ENCODE measurements around the gene RAB11A. TPM values are rescaled to one million over a fixed set of nuclear protein-coding genes. Genes with fewer than 3 reads are reported as not detected.
A peak's percentile ranks its signal among the peaks of the same experiment; 100 is the strongest.
"Not testable (repeated sequence)": the region's sequence is repeated elsewhere in the genome, so short reads cannot be mapped to it uniquely, and the experiment has no call there.

The RAB11A gene
- total and polyA plus RNA-seq, 7 donors: 74.2 to 468 (median 112) TPM

GRCh38 chr15:65867244-65867643 lies 2.0 kb upstream of the RAB11A start:
- no peaks in the 10 kb centered on the region for H3K27me3 ChIP-seq
- intact Hi-C loops (cut with DNase I): no loop called here

GRCh38 chr15:65867933-65868332 lies 1.4 kb upstream of the RAB11A start:
- H3K4me3 ChIP-seq; H3K9me3 ChIP-seq; H3K36me3 ChIP-seq; DNase-seq; H3K27ac ChIP-seq; intact Hi-C loops (cut with DNase I); H3K27me3 ChIP-seq: not testable (repeated sequence)
- peaks cover 0 to 12% (median 5%) of the 10 kb centered on the region in 4 donors for H3K4me1 ChIP-seq
- 94 to 95% methylated on average over 6 of the region's 6 CpGs for WGBS, 2 donors

More at GRCh38 chr15:65867244-65867643, 2.0 kb upstream of the RAB11A start:
- H3K36me3 ChIP-seq: no peaks in the 10 kb centered on the region
- no peak for TF ChIP-seq POLR2AphosphoS5 (IDR thresholded peaks at IDR 0.05)
- no peak for TF ChIP-seq POLR2A (IDR thresholded peaks at IDR 0.05)
- no peak overlapping the region for H3K4me3 ChIP-seq
- no peak overlapping the region for H3K27ac ChIP-seq
- no peak for DNase-seq
- peaks cover 0 to 12% (median 5%) of the 10 kb centered on the region in 4 donors for H3K4me1 ChIP-seq
- H3K9me3 ChIP-seq: no peaks in the 10 kb centered on the region
- WGBS, 2 donors: 58 to 87% methylated on average over 3 of the region's 3 CpGs

- intact Hi-C loops (cut with DNase I): loop anchor here (1.0 kb wide), 1 partner anchor 76 kb away; the partner anchor contains the start of gene DENND4A
- peak overlapping the region; percentile 95 to 97 (median 96) for H3K27ac ChIP-seq
- peaks cover 0 to 12% (median 5%) of the 10 kb centered on the region in 4 donors for H3K4me1 ChIP-seq
- H3K27me3 ChIP-seq: no peaks in the 10 kb centered on the region
- DNase-seq: no peak
- H3K36me3 ChIP-seq: no peaks in the 10 kb centered on the region
- no peak for TF ChIP-seq CTCF (IDR thresholded peaks at IDR 0.05)
- TF ChIP-seq POLR2AphosphoS5 (IDR thresholded peaks at IDR 0.05): no peak
- no peak for TF ChIP-seq EP300 (IDR thresholded peaks at IDR 0.05)
- 66 to 69% methylated on average over 11 of the region's 11 CpGs for WGBS, 2 donors
- H3K4me3 ChIP-seq: peak overlapping the region; percentile 90 to 97 (median 94)
- no peaks in the 10 kb centered on the region for H3K9me3 ChIP-seq
Observed at GRCh38 chr15:65868546-65869125, 655 bp upstream of the RAB11A start.

GRCh38 chr15:65869954-65870871 lies 922 bp downstream of the RAB11A start:
- peak overlapping the region; percentile 95 to 97 (median 96) for H3K27ac ChIP-seq
- H3K27me3 ChIP-seq: no peaks in the 10 kb centered on the region
- TF ChIP-seq EP300 (IDR thresholded peaks at IDR 0.05) (no peak), POLR2A (IDR thresholded peaks at IDR 0.05) (peak in 1 of 2 donors; percentile 26), POLR2AphosphoS5 (IDR thresholded peaks at IDR 0.05) (peak; percentile 10 to 65 (median 61))
- no peaks in the 10 kb centered on the region for H3K9me3 ChIP-seq
- H3K4me1 ChIP-seq: peaks cover 0 to 14% (median 6%) of the 10 kb centered on the region in 4 donors
- DNase-seq: peak; percentile 68
- intact Hi-C loops (cut with DNase I): loop anchor here (1.0 kb wide), 1 partner anchor 78 kb away; the partner anchor contains the start of gene DENND4A
- H3K4me3 ChIP-seq: peak overlapping the region; percentile 90 to 97 (median 94)
- H3K36me3 ChIP-seq: peaks cover 0 to 11% (median 4%) of the 10 kb centered on the region in 4 donors
- WGBS, 2 donors: 1% methylated on average over 43 of the region's 43 CpGs

GRCh38 chr15:65870889-65871533 lies 1.7 kb downstream of the RAB11A start:
- peak overlapping the region; percentile 95 to 97 (median 96) for H3K27ac ChIP-seq
- peaks cover 0 to 11% (median 4%) of the 10 kb centered on the region in 4 donors for H3K36me3 ChIP-seq
- 10 to 34% methylated on average over 2 of the region's 2 CpGs for WGBS, 2 donors
- H3K9me3 ChIP-seq: no peaks in the 10 kb centered on the region
- intact Hi-C loops (cut with DNase I): no loop called here
- TF ChIP-seq POLR2A (IDR thresholded peaks at IDR 0.05) (peak in 1 of 2 donors; percentile 42), POLR2AphosphoS5 (IDR thresholded peaks at IDR 0.05) (no peak)
- H3K4me3 ChIP-seq: peak overlapping the region; percentile 90 to 97 (median 94)
- H3K27me3 ChIP-seq: no peaks in the 10 kb centered on the region
- H3K4me1 ChIP-seq: peaks cover 0 to 19% (median 6%) of the 10 kb centered on the region in 4 donors
- DNase-seq: no peak

- Histone ChIP-seq H3K4me1 (peaks cover 0 to 19% (median 6%) of the 10 kb centered on the region in 4 donors), H3K36me3 (peaks cover 0 to 16% (median 5%) of the 10 kb centered on the region in 4 donors), H3K27ac (peak overlapping the region; percentile 4 to 97 (median 24))
- 89 to 90% methylated on average over 9 of the region's 9 CpGs for WGBS, 2 donors
- H3K27me3 ChIP-seq; H3K4me3 ChIP-seq; intact Hi-C loops (cut with DNase I); H3K9me3 ChIP-seq; DNase-seq: not testable (repeated sequence)
Observed at GRCh38 chr15:65871886-65872285, 2.6 kb downstream of the RAB11A start.
